Spleen (tissue), 7 donors: Measurements from ENCODE around the gene RHCE.

Experiments
- CTCF ChIP-seq, 11 experiments: fragments of 200-600 bp in 7 of 11; fragments of 450-650 bp in 4 of 11; sonication (generic) in 4 of 11; IDR thresholded peaks in 8 of 11; conservative IDR thresholded peaks in 3 of 11; 1 replicate in 7 of 11; 2 replicates in 4 of 11; pipeline versions ENCODE4 v1.4.0 to v1.8.0; 2016 to 2021; ENCODE audit warnings: antibody characterized with exemption in 11 of 11, inconsistent platforms in 4 of 11, mild to moderate bottlenecking in 1 of 11
- POLR2AphosphoS5 ChIP-seq, 3 donors: sonication (generic); formaldehyde crosslinking; IDR thresholded peaks; one replicate each; pipeline ENCODE4 v1.5.1; 2017; ENCODE audit warnings: antibody characterized with exemption in 3 of 3
- donor health status: DM: no; HTN: no; CAD: no; lungs with moderate emphysema.
- donor health status: DM: no; HTN: no; CAD: no.
- donor health status: DM: no; HTN: no; CAD: no.

DNA sequence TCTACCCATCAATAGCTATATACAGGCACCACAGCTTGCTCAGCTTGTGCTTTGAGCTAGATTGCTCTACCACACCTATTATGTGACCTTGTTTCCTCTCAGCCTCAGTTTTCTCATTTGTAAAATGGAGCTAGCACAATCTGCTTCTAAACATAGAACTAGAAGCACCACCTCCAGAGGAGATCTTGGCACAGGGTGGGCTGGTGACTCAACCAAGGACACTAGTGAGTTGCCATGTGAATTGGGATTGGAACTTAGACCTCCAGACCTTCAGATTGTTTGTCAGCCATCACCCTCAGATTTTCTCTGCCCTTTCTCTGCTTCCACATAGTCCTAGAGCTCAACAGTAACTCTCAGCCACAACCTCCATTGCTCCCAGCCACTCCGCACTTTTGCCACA is 7.1 kb upstream of the RHCE start:
- TF ChIP-seq CTCF (IDR thresholded peaks at IDR 0.05 in 8 of 11, conservative IDR thresholded peaks at IDR 0.05 in 3 of 11) = no peak
- TF ChIP-seq POLR2AphosphoS5 (IDR thresholded peaks at IDR 0.05) = no peak
